GM18907 (cell line): ENCODE results near the gene SDF4.
"Not testable (repeated sequence)": the region's sequence is repeated elsewhere in the genome, so short reads cannot be mapped to it uniquely, and the experiment has no call there.

Experiments
- ATAC-seq: cut with Tn5 transposase; IDR thresholded peaks from one replicate; pipeline ENCODE4 v1.9.1; 2021; ENCODE audit warnings: mild to moderate bottlenecking, moderate library complexity; ENCODE audit not compliant: unreplicated experiment

The SDF4 gene

DNA sequence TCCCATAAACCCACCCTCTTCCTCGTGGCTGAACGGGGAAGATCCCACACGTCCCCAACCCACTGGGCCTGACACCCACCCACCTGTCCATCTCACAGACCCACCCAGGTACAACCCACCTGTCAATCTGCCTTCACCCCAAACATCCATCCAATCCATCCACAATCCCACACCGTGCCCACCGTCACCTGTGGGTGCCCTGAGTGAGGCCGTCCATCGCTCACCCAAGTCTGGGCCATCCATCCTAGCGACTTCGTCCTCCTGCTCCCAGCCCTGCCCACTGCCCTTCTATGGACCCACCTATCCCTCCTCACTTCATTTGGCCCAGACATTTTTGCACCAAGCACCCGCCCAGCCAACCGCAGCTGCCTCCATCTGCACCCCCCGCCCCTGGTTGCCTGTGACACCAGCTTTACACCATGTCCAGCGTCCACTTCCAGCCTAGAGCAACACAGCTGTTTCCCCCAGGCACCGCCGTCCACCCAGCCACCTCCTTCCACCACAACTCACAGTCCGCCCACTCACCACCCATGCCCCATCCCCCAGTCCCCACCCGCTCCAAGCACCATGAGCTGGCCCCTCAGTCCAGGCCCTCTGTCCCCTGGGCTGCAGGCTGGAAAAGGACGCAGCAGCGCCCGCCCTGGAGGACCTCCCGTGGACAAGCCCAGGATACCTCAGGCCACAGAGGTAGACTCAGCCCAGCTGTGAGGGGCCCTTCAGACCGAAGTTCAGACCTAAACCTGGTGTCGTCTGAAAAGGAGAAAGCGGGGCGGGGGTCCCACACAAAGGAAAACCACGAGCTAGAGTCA is 50.5 kb downstream of the SDF4 start:
- no peak for ATAC-seq

DNA sequence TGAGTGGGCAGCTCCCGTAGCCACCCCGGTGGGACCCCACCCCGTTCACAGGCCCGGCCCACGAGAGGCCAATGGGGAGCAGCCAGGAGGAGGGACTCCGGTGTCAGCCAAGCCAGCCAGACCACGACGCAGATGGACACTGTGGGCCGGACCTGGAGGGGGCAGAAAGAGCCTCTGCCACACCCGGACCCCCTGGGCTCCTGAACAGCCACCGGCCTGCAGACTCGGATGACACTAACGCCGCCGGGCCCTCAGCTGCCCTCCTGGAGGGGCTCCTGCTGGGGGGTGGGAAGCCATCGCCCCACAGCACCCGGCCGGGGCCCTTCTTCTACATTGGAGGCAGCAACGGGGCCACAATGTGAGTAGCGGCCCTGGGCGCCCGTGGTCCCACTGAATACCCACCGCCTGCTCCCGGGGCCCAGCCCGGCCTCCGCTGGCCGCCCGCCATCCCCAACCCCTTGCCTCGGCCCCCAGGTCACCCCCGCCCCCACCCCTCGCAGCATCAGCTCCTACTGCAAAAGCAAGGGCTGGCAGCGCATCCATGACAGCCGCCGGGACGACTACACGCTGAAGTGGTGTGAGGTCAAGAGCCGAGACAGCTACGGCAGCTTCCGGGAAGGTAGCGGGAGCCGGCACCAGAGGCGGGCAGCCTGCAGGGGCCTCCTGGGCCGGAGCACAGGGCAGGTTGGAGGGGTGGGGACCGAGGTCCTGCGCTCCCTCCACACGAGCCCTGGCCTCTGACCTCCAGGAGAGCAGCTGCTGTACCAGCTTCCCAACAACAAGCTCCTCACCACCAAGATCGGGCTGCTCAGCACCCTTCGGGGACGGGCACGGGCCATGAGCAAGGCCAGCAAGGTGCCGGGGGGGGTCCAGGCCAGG is 51.6 kb downstream of the SDF4 start:
- ATAC-seq = no peak

DNA sequence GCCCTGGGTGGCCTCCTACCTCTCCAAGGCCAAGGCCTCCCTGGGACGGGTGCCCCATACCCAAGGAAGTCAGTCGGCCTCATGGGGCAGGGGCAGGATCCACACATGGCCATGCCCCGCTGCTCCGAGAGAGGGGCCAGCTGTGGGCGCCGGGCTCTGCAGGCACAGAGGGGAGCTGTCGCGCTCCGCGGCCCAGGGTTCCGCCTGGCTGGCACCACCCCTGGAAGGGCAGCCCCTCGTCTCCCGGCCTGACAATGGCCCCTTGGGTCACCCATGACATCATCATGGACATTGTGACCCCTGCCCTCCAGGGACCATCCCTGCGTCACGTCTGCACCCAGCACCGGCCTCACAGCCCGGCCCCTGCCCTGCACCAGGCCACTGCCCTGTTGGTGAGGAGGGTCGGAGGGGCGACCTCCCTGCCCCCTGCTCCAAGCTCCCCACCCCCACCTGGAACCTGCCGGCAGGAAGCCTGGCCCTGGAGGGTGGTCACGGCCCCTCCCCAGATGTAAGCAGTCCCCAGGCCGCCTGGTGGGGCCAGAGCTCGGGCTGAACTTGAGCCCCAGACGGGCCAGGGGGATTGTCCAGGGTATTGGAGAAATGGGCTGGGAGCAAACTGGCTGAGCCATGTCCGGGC is 52.3 kb downstream of the SDF4 start:
- ATAC-seq = no peak

DNA sequence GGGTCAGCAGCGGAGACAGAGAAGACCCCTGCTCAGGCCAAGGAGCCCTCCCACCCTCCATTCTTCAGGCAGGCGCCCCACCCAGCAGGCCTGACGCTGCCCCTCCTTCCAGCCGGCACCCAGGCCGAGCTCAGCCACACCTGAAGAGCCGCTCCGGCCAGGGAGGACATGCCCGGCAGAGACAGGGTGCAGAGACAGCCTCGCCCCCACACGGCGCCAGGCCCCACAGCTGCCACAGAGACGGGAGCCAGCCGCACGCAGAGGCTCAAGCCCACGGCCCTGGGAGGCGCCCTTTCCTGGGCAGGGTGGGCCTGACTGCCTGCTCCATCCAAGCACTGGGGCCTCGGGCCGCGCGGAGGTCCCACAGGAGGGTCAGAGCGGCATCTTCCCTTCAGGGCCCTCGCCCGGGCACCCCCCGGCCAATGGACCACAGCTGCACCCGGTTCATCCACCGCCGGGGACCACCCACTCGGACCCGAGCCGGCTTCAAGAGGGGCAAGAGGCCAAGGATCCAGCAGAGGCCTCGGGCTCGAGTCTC is 52.9 kb downstream of the SDF4 start:
- no peak for ATAC-seq

DNA sequence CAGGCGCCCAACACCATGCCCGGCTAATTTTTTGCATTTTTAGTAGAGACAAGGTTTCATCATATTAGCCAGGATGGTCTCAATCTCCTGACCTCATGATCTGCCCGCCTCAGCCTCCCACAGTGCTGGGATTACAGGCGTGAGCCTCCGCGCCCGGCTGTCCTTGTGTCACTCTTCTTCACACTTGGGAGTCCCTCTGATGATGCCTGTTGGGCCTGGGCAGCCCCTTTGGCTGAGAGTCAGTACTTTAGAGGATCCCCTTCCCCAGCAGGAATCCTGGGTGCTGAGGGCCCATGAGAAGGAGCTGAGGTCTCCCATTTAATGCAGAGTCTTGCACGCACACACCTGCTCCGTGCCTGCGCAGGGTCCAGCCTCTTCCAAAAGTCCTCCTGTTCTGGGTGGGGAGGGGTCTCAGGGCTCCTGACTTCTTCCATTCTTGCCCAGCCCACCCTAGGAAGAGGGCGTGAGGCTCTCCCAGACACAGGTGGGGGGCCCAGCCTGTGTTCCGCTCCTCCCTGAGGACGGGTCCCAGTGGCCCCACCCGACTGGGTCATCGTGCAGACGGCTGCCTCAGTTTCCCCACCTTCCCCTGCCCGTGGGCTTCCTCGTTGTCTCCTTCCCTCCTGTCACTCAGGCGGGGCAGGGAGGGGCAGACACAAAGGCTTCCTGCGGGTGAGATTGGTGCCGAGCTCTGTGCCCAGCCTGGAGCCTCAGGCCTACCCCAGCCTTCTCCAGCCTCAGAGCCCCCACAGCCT is 54.2 kb downstream of the SDF4 start:
- no peak for ATAC-seq

DNA sequence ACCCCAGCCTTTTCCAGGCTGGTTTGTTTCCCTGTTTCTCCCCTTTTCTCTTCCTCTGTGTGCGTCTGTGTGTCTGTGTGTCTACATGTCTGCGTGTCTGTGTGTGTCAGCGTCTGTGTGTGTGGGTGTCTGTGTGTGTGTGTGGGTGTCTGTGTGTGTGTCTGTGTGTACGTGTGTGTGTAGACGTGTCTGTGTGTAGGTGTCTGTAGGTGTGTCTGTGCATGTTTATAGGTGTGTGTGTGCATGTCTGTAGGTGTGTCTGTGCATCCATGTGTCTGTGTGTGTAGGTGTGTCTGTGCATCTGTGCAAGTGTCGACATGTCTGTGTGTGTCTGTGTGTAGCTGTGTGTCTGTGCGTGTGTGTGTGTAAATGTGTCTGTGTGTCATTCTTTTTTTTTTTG is 54.9 kb downstream of the SDF4 start:
- ATAC-seq = no peak

DNA sequence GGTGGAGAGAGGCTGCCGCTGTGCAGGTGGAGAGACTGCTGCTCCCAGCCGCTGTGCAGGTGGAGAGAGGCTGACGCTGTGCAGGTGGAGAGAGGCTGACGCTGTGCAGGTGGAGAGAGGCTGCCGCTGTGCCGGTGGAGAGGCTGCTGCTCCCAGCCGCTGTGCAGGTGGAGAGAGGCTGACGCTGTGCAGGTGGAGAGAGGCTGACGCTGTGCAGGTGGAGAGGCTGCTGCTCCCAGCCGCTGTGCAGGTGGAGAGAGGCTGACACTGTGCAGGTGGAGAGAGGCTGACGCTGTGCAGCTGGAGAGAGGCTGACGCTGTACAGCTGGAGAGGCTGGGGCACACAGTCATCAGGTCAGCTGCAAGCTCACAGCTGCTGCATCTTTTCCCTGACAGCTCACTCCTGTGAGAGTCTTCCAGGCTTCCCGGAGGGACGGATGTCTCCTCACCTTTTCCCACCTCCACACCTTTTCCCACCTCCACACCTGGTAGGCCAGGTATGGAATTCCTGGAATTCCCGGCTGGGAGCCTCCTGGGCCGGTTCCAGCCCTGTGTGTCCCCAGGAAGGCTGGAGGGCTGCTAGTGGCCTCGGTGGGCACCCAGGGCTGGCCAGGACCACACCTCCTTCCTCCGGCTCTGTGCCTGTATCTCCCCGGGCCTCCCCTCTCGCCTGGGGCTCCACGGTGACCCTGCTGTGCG is 55.6 kb downstream of the SDF4 start:
- ATAC-seq = not testable (repeated sequence)

DNA sequence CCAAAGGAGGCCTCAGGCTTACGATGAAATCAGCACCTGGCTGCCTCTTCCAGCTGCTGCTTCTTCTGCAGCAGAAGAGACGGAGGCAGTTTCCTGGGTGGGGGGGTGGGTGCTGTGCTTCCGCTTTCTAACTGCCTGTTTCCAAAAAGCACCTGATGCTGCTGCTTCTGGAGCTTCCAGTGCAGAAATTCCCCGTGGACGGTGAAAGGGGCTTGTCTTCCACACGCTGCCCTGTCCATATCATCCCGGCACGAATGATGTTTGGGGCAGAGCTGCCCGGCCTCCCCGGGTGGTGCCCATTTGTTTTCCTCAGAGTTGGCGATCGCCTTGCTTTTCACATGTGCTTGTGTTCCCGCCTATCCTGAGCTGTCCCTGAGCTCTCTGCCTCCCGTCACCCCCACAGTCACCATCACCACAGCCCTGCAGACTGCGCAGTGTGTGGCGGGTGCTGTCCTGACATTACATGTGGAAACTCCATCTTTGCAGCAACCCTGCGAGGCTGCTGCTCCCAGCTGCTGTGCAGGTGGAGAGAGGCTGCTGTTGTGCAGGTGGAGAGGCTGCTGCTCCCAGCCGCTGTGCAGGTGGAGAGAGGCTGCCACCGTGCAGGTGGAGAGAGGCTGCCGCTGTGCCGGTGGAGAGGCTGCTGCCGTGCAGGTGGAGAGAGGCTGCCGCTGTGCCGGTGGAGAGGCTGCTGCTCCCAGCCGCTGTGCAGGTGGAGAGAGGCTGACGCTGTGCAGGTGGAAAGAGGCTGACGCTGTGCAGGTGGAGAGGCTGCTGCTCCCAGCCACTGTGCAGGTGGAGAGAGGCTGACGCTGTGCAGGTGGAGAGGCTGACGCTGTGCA is 56.4 kb downstream of the SDF4 start:
- no peak for ATAC-seq

DNA sequence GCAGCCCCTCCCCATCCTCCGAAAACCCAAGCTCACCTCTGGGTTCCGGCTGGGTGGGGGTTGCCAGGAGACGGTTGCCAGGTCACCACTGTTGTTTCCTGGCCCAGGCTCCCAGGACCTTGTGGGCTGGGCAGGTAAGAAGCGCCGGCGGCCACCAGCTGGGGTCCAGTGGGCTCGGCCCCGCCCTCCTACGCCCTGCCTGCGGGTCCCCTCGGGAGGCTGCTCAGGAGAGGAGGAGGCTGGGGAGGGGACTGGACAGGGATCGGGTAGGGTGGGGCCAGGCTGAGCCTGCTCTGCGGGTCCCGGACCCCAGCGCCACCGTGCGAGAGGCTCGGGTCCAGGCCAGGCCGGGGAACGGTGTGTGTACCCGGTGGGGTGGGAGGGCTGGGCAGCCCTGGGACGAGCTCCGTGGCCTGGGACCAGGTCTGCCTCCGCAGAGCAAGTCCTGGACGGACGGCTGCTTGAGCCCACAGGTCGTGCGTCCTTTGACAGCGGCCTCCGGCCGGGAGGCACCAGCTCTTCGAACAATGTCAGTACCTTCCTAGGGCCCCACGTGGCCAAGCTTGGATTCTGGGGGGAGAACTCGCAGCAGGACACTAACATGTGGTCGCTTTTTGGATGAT is 57.9 kb downstream of the SDF4 start, which contains the start of gene TTLL10:
Gene TTLL10, plus strand, starts transcription at position 88 of the 623 bp plus-strand sequence. CDS start 5,336 bp downstream, outside the sequence.
- no peak for ATAC-seq

DNA sequence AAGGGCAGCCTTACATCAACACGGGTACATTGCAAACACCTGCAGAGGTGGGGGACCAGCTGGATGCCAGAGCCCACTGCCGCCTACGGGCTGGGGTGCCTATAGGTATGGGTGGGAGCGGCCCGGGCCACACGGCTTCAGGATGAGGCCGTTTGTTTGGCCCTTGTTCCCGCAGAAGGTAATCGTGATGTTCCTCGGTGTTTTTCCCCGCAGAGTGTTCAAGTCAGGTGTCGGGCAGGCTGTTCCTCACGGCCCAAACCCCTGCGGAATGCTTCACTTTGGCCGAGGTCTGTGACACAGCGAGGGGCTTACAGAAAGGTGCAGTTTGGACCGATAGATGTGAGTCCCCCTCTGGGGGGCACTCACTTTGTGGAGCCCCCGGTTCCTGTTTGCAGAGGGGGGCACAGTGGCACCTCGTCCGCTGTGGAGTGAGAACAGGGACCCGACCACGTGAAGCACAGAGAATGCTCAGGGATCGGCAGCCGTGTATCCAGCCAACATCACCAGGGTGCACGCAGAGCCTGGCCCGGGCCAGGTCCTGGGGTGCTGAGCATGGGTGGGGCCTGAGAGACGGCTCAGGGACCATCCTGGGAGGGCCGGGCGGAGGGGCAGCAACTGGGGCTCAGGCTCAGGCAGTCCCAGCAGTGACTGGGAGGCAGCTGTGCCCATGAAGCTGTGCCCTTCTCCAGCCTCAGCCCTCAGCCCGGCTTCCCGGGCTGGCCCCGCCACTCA is 58.6 kb downstream of the SDF4 start:
- no peak for ATAC-seq

DNA sequence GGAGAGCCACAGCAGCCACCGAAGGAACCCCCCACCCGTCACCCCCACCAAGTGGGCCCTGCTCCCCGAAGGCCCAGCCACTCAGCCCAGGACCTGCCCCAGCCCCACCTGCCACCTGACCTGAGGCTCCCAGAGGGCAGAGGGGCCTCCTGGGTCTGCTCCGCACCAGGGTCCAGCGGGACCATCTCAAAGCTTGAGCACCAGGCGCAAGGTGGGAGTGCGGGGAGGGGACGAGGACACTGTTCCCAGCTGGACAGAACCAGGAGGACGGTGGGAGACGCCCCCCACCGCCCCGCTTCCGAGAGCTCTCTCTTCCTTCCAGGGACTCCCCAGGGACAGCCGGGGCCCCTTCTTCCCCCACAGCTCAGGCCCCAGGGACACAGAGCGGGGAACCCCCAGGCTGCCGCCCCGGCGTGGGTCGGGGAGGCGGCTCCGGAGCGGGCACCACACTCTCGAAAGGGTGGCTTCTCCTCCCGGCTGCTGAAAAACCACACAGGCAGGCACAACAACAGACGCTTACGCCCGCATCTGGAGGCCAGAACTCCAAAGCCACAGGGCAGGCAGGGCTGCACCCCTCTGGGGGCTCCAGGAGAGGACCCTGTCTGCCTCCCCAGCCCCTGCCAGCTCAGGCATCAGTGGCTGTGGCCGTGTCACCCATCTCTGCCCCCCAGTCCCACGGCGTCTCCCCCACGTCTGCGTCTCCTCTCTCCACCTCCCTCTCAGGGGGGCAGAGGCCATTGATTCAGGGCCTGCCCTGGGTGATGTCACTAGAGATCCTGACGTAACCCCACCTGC is 60.1 kb downstream of the SDF4 start:
- ATAC-seq = no peak

DNA sequence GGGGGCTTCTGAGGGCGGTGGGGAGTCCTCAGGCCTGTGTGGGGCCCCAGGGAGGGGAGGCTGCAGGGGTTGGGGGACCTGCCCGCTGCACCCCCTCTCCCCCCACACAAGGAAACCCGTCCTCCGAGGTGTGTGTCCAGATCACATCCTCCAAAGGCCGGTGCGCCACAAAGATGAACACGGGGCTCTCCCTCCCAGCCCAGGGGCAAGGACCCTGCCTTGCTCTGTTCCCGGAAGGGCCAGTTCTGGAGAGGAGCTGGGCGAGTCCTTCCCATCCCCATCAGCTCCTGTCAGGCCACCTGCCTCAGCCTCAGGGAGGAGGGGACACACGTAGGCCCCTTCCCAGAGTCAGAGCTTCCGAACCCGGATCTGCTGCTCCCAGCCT is 60.6 kb downstream of the SDF4 start:
- no peak for ATAC-seq

DNA sequence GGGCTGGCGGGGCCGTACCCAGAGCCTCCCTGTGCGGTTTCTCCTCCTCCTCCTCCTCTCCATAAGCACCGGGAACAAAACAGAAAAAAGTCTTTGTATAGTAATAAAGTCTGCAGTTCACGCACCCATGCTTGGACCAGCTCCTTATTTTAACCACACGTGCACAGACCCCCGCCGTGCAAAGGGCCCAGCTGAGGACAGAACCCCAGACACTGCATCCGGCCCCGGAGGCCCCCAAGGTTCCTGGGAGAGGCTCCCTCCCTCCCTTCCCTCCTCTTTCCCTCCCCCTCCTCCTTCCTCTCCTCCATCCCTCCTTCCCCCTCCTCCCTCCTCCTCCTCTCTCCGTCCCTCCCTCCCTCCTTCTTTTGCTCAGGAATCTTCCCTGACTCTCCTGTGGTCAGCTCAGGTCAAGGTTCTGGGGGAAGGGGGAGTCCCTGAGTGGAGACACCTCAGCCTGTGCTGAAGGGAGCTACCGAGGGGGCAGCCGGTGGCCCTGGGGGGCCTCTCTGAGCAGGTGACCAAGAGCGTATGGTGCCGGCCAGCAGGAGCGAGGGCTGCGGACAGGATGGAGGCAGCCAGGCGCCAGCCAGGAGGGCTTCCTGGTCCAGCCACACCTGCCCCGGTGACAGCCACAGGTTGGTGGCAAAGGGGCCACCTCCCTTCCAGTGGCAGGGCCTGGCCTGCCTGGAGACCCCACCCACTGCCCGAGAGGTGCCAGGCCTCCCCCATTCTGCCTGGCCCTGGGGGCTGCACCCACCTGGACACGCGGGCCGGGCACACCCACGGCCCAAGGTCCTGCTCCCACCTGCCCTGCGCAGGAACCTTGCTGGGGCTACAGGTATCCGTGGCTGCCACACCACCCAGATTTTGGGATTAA is 61.3 kb downstream of the SDF4 start:
- ATAC-seq = no peak

DNA sequence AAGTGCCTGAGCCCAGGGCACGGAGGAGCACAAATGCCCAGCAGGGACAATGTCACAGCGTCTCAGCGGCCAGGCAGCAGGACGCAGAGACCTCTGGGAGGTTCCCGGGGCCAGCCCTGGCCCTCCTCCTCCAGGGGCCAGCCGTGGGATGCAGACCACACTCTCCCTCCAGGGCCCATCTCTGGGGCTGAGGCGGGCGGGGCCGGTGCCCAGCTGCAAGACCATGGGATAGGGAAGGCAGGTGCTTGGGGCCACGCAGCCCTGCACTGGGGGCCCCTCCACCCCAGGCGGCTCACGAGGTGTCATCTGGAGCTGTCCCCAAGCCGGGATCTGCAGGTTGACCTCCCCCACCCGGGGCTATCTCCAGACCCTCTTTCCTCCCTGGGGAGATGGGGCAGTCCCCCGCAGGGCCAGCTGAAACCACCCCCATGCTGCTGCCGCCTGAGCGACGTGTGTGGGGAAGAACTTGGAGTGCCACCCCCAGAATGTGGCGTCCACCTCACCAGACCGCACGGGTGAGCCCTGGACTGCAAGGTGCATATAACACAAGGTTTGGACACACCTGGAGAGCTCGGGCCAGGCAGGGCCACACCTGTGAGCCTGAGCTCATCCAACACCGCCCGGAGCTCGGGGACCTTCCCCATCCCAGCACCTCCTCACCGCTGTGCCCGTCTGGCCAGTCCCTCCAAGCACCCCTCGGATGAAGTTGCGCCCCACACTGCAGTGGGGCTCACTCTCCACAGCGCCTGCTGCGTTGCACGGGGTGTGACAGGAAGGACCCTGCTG is 62.2 kb downstream of the SDF4 start:
- ATAC-seq = no peak
